Keratinocyte (primary cell): ENCODE measurements around the gene RALGAPA2. TPM values are rescaled to one million over a fixed set of nuclear protein-coding genes. Genes with fewer than 3 reads are reported as not detected.

Source experiments
- DNase-seq: peaks from one replicate; pipeline ENCODE4 v3.0.0-alpha.2; 2011; ENCODE audit warnings: low read depth, missing footprints, low spot score
- FAIRE-seq: peaks from 2 replicates; lab custom pipeline; 2011; peaks lifted over from hg19 to GRCh38; lab: Jason Lieb, UNC
- H2AFZ ChIP-seq: 2 replicates; pipeline ENCODE4 v1.6.0; 2012; ENCODE audit warnings: low read length, control low read depth, inconsistent platforms; ENCODE audit not compliant: control insufficient read depth
- H3K27ac ChIP-seq: 2 replicates; pipeline ENCODE4 v1.5.1; 2011; ENCODE audit warnings: low read length; ENCODE audit not compliant: control insufficient read depth, insufficient read depth
- H3K27me3 ChIP-seq: 3 replicates; pipeline ENCODE4 v1.6.0; 2011; ENCODE audit warnings: low read length; ENCODE audit not compliant: control insufficient read depth, insufficient read depth; ENCODE audit errors: extremely low read depth
- H3K36me3 ChIP-seq, 2 experiments: 2 replicates in 1 of 2; 3 replicates in 1 of 2; pipeline ENCODE4 v1.5.1; 2011; ENCODE audit warnings: low read length in 2 of 2, mild to moderate bottlenecking in 1 of 2; ENCODE audit not compliant: control insufficient read depth in 2 of 2, insufficient read depth in 2 of 2; ENCODE audit errors: extremely low read depth in 1 of 2
- H3K4me1 ChIP-seq: 3 replicates; pipeline ENCODE4 v1.5.1; 2011; ENCODE audit warnings: low read length; ENCODE audit not compliant: control insufficient read depth, insufficient read depth; ENCODE audit errors: extremely low read depth
- H3K4me2 ChIP-seq: 3 replicates; pipeline ENCODE4 v1.6.0; 2011; ENCODE audit warnings: low read depth, low read length; ENCODE audit not compliant: control insufficient read depth, insufficient read depth; ENCODE audit errors: extremely low read depth
- H3K4me3 ChIP-seq, 3 experiments: fragments of 200-600 bp in 1 of 3; sonication (generic) in 1 of 3; 2 replicates in 2 of 3; 3 replicates in 1 of 3; pipeline ENCODE4 v1.5.1; 2011 to 2016; ENCODE audit warnings: low read length in 3 of 3, mild to moderate bottlenecking in 3 of 3, control low read depth in 2 of 3, inconsistent platforms in 1 of 3, low read depth in 1 of 3, mixed read lengths in 1 of 3, mixed run types in 1 of 3, moderate library complexity in 1 of 3; ENCODE audit not compliant: control insufficient read depth in 2 of 3, insufficient read depth in 2 of 3; ENCODE audit errors: extremely low read depth in 1 of 3
- H3K79me2 ChIP-seq: 2 replicates; pipeline ENCODE4 v1.6.0; 2012; ENCODE audit warnings: low read length; ENCODE audit not compliant: control insufficient read depth, insufficient read depth
- H3K9ac ChIP-seq: 3 replicates; pipeline ENCODE4 v1.6.0; 2011; ENCODE audit warnings: low read length; ENCODE audit not compliant: control insufficient read depth, insufficient read depth; ENCODE audit errors: extremely low read depth
- H3K9me1 ChIP-seq: 3 replicates; pipeline ENCODE4 v1.6.0; 2011; ENCODE audit warnings: low read length; ENCODE audit not compliant: control insufficient read depth, insufficient read depth; ENCODE audit errors: extremely low read depth
- H3K9me3 ChIP-seq: 2 replicates; pipeline ENCODE4 v1.5.1; 2012; ENCODE audit warnings: low read depth, low read length; ENCODE audit not compliant: control insufficient read depth
- H4K20me1 ChIP-seq: 3 replicates; pipeline ENCODE4 v1.6.0; 2011; ENCODE audit warnings: low read length; ENCODE audit not compliant: control insufficient read depth, insufficient read depth; ENCODE audit errors: extremely low read depth
- EZH2 ChIP-seq: IDR thresholded peaks from one replicate; pipeline ENCODE4 v1.6.1; 2012; ENCODE audit warnings: inconsistent platforms, mild to moderate bottlenecking, low read length, moderate library complexity
- dilution Hi-C: fragments of 300-500 bp; cut with MboI; formaldehyde crosslinking; loops from one replicate; pipeline ENCODE4 v1.7.0; 2020; ENCODE audit warnings: low sequenced_read_pairs; ENCODE audit not compliant: extremely low pct_ligation_motif_present
- polyA plus RNA-seq, 5 experiments: library from polyadenylated mRNA; depleted of rRNA in 3 of 5; stranded (reverse) in 3 of 5; stranded (forward) in 1 of 5; unstranded in 1 of 5; fragments of >200 nt; gene quantifications; 1 replicate in 1 of 5; 2 replicates in 3 of 5; 3 replicates in 1 of 5; pipeline versions ENCODE4 v1.2.1 to v1.2.3, GENCODE V29; 2011 to 2012; ENCODE audit warnings: missing spikeins in 2 of 5, low read depth in 1 of 5, low replicate concordance in 1 of 5
- TF ChIP-seq, protein P1 (sequence below), 3 experiments: IDR thresholded peaks in 1 of 3; conservative IDR thresholded peaks in 1 of 3; optimal IDR thresholded peaks in 1 of 3; 2 replicates in 2 of 3; 3 replicates in 1 of 3; pipeline versions ENCODE3 to v1.5.1; 2011; ENCODE audit warnings: low read length in 3 of 3, mild to moderate bottlenecking in 3 of 3, moderate library complexity in 2 of 3, control low read depth in 1 of 3, inconsistent platforms in 1 of 3; ENCODE audit not compliant: insufficient read depth in 2 of 3; ENCODE audit errors: extremely low read depth in 1 of 3

The RALGAPA2 gene
- polyA plus RNA-seq, 1 donor (not counting 4 experiments of a cell fraction or from before 2014, with no cell fraction given), result 3.2 TPM

GRCh38 chr20:20391766-20392165, 320.7 kb downstream of the RALGAPA2 start:
- dilution Hi-C loops, result no loop called here
- TF ChIP-seq EZH2, result no peak
- TF ChIP-seq, protein P1, sequence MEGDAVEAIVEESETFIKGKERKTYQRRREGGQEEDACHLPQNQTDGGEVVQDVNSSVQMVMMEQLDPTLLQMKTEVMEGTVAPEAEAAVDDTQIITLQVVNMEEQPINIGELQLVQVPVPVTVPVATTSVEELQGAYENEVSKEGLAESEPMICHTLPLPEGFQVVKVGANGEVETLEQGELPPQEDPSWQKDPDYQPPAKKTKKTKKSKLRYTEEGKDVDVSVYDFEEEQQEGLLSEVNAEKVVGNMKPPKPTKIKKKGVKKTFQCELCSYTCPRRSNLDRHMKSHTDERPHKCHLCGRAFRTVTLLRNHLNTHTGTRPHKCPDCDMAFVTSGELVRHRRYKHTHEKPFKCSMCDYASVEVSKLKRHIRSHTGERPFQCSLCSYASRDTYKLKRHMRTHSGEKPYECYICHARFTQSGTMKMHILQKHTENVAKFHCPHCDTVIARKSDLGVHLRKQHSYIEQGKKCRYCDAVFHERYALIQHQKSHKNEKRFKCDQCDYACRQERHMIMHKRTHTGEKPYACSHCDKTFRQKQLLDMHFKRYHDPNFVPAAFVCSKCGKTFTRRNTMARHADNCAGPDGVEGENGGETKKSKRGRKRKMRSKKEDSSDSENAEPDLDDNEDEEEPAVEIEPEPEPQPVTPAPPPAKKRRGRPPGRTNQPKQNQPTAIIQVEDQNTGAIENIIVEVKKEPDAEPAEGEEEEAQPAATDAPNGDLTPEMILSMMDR (optimal IDR thresholded peaks at IDR 0.05 in 1 of 3, IDR thresholded peaks at IDR 0.05 in 1 of 3, conservative IDR thresholded peaks at IDR 0.05 in 1 of 3; ENCODE audit: extremely low read depth in 1 of 3, insufficient read depth in 2 of 3, low read length in 3 of 3), result no peak
- Histone ChIP-seq H3K27ac (no peak overlapping the region), H3K27me3 (no peaks in the 10 kb centered on the region), H3K9me3 (no peaks in the 10 kb centered on the region), H2AFZ (no peak overlapping the region), H3K4me2 (no peak overlapping the region), H3K36me3 (no peaks in the 10 kb centered on the region), H3K9ac (no peak overlapping the region), H3K4me1 (no peaks in the 10 kb centered on the region), H3K79me2 (no peaks in the 10 kb centered on the region), H3K9me1 (no peaks in the 10 kb centered on the region), H4K20me1 (no peaks in the 10 kb centered on the region), H3K4me3 (no peak overlapping the region)
- FAIRE-seq (no peak), DNase-seq (no peak)

- TF ChIP-seq, protein P1 (optimal IDR thresholded peaks at IDR 0.05 in 1 of 3, IDR thresholded peaks at IDR 0.05 in 1 of 3, conservative IDR thresholded peaks at IDR 0.05 in 1 of 3; ENCODE audit: extremely low read depth in 1 of 3, insufficient read depth in 2 of 3, low read length in 3 of 3), result no peak
- no peak for TF ChIP-seq EZH2
- no peak overlapping the region for H3K27ac ChIP-seq
- FAIRE-seq, result no peak
- H3K79me2 ChIP-seq, result no peaks in the 10 kb centered on the region
- no peaks in the 10 kb centered on the region for H3K36me3 ChIP-seq
- H4K20me1 ChIP-seq, result no peaks in the 10 kb centered on the region
- no peaks in the 10 kb centered on the region for H3K9me1 ChIP-seq
- H3K9me3 ChIP-seq, result no peaks in the 10 kb centered on the region
- DNase-seq, result no peak
- H3K4me1 ChIP-seq, result no peaks in the 10 kb centered on the region
- H3K9ac ChIP-seq, result no peak overlapping the region
- dilution Hi-C loops, result no loop called here
- H3K4me2 ChIP-seq, result no peak overlapping the region
- H3K4me3 ChIP-seq, result no peak overlapping the region
- H2AFZ ChIP-seq, result no peak overlapping the region
- no peaks in the 10 kb centered on the region for H3K27me3 ChIP-seq
Measured at GRCh38 chr20:20391115-20391514, 321.3 kb downstream of the RALGAPA2 start.
